OCI-LY7 (cell line): Measurements from ENCODE around the gene TBX2. TPM values are rescaled to one million over a fixed set of nuclear protein-coding genes. Genes with fewer than 3 reads are reported as not detected.

Experiments used
- BruUV-seq: library from RNA; stranded (reverse); fragments of 400-500 nt; replicated peaks from 2 replicates; lab custom pipeline; 2021; lab: Mats Ljungman, UMichigan
- CTCF ChIA-PET: fragments of 300-600 bp; sonication (Branson Sonifier 250); formaldehyde crosslinking; loops from one replicate; lab custom pipeline; 2022; ENCODE audit warnings: antibody characterized with exemption; ENCODE audit not compliant: unreplicated experiment; lab: Charles Lee
- POLR2A ChIA-PET: fragments of 300-600 bp; sonication (Branson Sonifier 250); formaldehyde crosslinking; loops from one replicate; lab custom pipeline; 2022; ENCODE audit warnings: antibody characterized with exemption; lab: Charles Lee
- DNase-seq: peaks from one replicate; pipeline ENCODE4 v3.0.0-alpha.2; 2015; ENCODE audit warnings: low spot score
- H2AFZ ChIP-seq: fragments of 200-600 bp; sonication (generic), shearing (Covaris generic); 2 replicates; pipeline ENCODE4 v1.6.1; 2014; ENCODE audit warnings: mild to moderate bottlenecking, antibody characterized with exemption, low read length, moderate library complexity
- H3K27ac ChIP-seq: fragments of 200-600 bp; sonication (generic); 2 replicates; pipeline ENCODE4 v1.5.1; 2014; ENCODE audit warnings: mixed run types, low read depth, mild to moderate bottlenecking, moderate library complexity, low read length, inconsistent platforms; ENCODE audit not compliant: poor library complexity, severe bottlenecking
- H3K36me3 ChIP-seq: fragments of 200-600 bp; sonication (generic); 2 replicates; pipeline ENCODE4 v1.6.1; 2014; ENCODE audit warnings: mild to moderate bottlenecking, antibody characterized with exemption, low read length, moderate library complexity, mixed read lengths; ENCODE audit not compliant: insufficient read depth
- H3K4me1 ChIP-seq: fragments of 200-600 bp; sonication (generic); 2 replicates; pipeline ENCODE4 v1.5.1; 2014; ENCODE audit warnings: mild to moderate bottlenecking, low read length; ENCODE audit not compliant: insufficient read depth, poor library complexity, severe bottlenecking
- H3K4me2 ChIP-seq: fragments of 200-600 bp; sonication (generic); 2 replicates; pipeline ENCODE4 v1.6.1; 2014; ENCODE audit warnings: mild to moderate bottlenecking, low read length
- H3K4me3 ChIP-seq: fragments of 200-600 bp; sonication (generic); 2 replicates; pipeline ENCODE4 v1.5.1; 2014; ENCODE audit warnings: mild to moderate bottlenecking, low read depth, low read length; ENCODE audit not compliant: poor library complexity, severe bottlenecking
- H3K79me2 ChIP-seq: fragments of 200-600 bp; sonication (generic); 2 replicates; pipeline ENCODE4 v1.6.1; 2016; ENCODE audit warnings: low read depth, mild to moderate bottlenecking, low read length, moderate library complexity, mixed read lengths; ENCODE audit not compliant: insufficient read depth
- H3K9me2 ChIP-seq: fragments of 200-600 bp; sonication (generic); 2 replicates; pipeline ENCODE4 v1.6.1; 2016; ENCODE audit warnings: mild to moderate bottlenecking, low read length, mixed read lengths; ENCODE audit not compliant: insufficient read depth
- H3K9me3 ChIP-seq: fragments of 200-600 bp; sonication (generic); 2 replicates; pipeline ENCODE4 v1.6.1; 2014; ENCODE audit warnings: mild to moderate bottlenecking, mixed run types, low read length, mixed read lengths
- H4K20me1 ChIP-seq: fragments of 200-600 bp; sonication (generic); 2 replicates; pipeline ENCODE4 v1.6.1; 2014; ENCODE audit warnings: mild to moderate bottlenecking, antibody characterized with exemption, low read length, moderate library complexity, mixed read lengths; ENCODE audit not compliant: insufficient read depth
- EZH2phosphoT487 ChIP-seq: fragments of 200-600 bp; sonication (generic); IDR thresholded peaks from 2 replicates; pipeline ENCODE4 v1.6.1; 2018; ENCODE audit warnings: low read depth, borderline replicate concordance, mild to moderate bottlenecking, mixed run types, antibody characterized with exemption, low read length, moderate library complexity, mixed read lengths
- intact Hi-C: fragments of 100-400 bp; cut with micrococcal nuclease; formaldehyde crosslinking; loops from one replicate; pipeline ENCODE4 v1.10.0; 2022; ENCODE audit not compliant: unreplicated experiment
- total RNA-seq, 2 experiments: library from RNA; depleted of rRNA in 1 of 2; stranded (reverse); fragments of >200 nt in 1 of 2; shearing (Covaris generic) in 1 of 2; gene quantifications; 2 replicates each; pipeline ENCODE4 v1.2.3, GENCODE V29; 2014 to 2022
- TF ChIP-seq, protein P1 (sequence below): fragments of 200-600 bp; sonication (generic); conservative IDR thresholded peaks from 2 replicates; pipeline ENCODE4 v1.5.1; 2014; ENCODE audit warnings: mild to moderate bottlenecking, antibody characterized with exemption, low read length, moderate library complexity, mixed read lengths

The TBX2 gene
- total RNA-seq, 2 experiments from 2014 or later = not detected

DNA sequence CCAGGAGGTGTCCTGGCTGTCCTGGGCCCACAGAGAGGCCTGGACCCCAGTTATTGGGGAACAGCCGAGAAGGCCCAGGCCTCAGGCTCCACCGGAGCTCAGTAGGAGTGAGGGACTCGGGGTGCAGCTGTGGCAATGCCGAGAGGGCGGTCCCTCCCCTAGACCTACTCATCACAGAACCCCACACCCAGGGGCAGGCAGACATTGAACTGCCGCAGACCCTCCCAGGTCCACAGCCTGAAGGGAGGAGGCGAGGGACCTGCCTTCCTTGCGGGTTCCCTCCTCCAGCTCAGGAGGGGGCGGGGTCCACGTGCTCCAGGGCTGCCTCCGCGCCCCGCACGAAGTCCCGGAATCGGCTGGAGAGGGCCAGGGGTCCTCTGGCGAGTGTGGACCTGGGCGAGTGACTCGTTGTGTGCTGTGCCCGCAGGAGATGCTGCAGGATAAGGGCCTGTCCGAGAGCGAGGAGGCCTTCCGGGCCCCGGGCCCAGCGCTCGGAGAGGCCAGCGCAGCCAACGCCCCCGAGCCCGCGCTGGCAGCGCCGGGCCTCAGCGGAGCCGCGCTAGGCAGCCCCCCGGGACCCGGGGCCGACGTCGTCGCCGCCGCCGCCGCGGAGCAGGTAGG lies 56.5 kb downstream of the TBX2 start:
- ChIA-PET POLR2A (interaction anchor here (0.6 kb wide), 1 partner anchor 130 kb away, joined by 3 read pairs; no protein-coding TSS in a partner anchor), CTCF (no interaction called here)
- DNase-seq = no peak
- Histone ChIP-seq H2AFZ (no peak overlapping the region), H3K79me2 (no peaks in the 10 kb centered on the region), H3K4me1 (peaks cover 7% of the 10 kb centered on the region), H3K27ac (no peak overlapping the region), H3K4me3 (no peak overlapping the region), H3K9me3 (no peaks in the 10 kb centered on the region), H3K36me3 (no peaks in the 10 kb centered on the region), H3K9me2 (no peaks in the 10 kb centered on the region), H4K20me1 (no peaks in the 10 kb centered on the region), H3K4me2 (no peak overlapping the region)
- intact Hi-C loops = no loop called here
- no TSS peak for BruUV-seq
- TF ChIP-seq EZH2phosphoT487 = no peak
- TF ChIP-seq, protein P1, sequence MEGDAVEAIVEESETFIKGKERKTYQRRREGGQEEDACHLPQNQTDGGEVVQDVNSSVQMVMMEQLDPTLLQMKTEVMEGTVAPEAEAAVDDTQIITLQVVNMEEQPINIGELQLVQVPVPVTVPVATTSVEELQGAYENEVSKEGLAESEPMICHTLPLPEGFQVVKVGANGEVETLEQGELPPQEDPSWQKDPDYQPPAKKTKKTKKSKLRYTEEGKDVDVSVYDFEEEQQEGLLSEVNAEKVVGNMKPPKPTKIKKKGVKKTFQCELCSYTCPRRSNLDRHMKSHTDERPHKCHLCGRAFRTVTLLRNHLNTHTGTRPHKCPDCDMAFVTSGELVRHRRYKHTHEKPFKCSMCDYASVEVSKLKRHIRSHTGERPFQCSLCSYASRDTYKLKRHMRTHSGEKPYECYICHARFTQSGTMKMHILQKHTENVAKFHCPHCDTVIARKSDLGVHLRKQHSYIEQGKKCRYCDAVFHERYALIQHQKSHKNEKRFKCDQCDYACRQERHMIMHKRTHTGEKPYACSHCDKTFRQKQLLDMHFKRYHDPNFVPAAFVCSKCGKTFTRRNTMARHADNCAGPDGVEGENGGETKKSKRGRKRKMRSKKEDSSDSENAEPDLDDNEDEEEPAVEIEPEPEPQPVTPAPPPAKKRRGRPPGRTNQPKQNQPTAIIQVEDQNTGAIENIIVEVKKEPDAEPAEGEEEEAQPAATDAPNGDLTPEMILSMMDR = no peak

DNA sequence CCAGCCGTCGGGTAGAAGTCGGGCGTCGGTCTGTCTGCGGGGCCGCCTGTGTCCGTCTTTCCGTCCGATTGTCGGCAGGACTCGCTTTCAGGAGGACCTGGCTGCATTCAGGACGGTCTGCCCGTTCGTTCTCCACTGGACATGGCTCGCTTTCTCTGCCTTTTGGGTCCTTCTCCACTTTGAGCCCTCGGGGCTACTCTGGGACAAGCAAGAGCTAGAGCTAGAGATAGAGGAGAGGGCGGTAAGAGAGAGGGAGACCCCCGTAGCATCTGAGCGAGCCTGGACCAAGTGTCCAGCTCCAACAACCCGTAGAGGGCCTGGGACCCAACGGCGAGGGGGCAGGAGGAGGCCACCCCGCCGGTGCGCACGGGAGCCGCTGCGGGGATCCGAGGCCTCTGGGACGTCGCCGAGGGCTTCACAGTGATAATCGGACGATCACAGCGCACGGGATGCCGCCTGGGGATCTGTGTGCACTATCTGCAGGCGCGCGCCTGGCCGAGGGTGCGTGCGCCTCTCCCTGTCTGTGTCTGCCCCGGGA lies 57.1 kb downstream of the TBX2 start:
- Histone ChIP-seq H4K20me1 (no peaks in the 10 kb centered on the region), H3K4me2 (no peak overlapping the region), H3K9me2 (no peaks in the 10 kb centered on the region), H3K27ac (no peak overlapping the region), H3K4me1 (peaks cover 11% of the 10 kb centered on the region), H3K36me3 (no peaks in the 10 kb centered on the region), H3K4me3 (no peak overlapping the region), H3K79me2 (no peaks in the 10 kb centered on the region), H3K9me3 (no peaks in the 10 kb centered on the region), H2AFZ (no peak overlapping the region)
- POLR2A ChIA-PET = no interaction called here
- CTCF ChIA-PET = no interaction called here
- intact Hi-C loops = no loop called here
- DNase-seq = no peak
- no TSS peak for BruUV-seq
- TF ChIP-seq, protein P1 = no peak
- TF ChIP-seq EZH2phosphoT487 = no peak
